ENCODE data around the gene SLAMF6.
"Not testable (repeated sequence)": the region's sequence is repeated elsewhere in the genome, so short reads cannot be mapped to it uniquely, and the experiment has no call there.

- not testable (repeated sequence) for TF ChIP-seq CTCF (IDR thresholded peaks at IDR 0.05; ENCODE audit: borderline replicate concordance, extremely low read depth, low read length, poor library complexity, severe bottlenecking); EZH2 (IDR thresholded peaks at IDR 0.05; ENCODE audit: borderline replicate concordance, low read depth, low read length, severe bottlenecking)
These were observed 42.3 kb downstream of the SLAMF6 start for GRCh38 chr1:160480781-160481180.
